Activated gamma-delta T cell treated with Interleukin-2 at 50 U/mL for 16 hours (primary cell): Measurements from ENCODE around the gene KLHL18.
"Not testable (repeated sequence)": the region's sequence is repeated elsewhere in the genome, so short reads cannot be mapped to it uniquely, and the experiment has no call there.

Source experiments
- DNase-seq: peaks from one replicate; pipeline ENCODE4 v3.0.0-alpha.2; 2020

KLHL18 gene

GRCh38 chr3:47366833-47367232 lies 84.1 kb downstream of the KLHL18 start:
- DNase-seq: no peak

- DNase-seq: no peak
Observed at GRCh38 chr3:47367631-47368030, 84.9 kb downstream of the KLHL18 start.

GRCh38 chr3:47370020-47370419 lies 87.3 kb downstream of the KLHL18 start:
- DNase-seq: not testable (repeated sequence)

- DNase-seq: peak; percentile 33
Observed at GRCh38 chr3:47370887-47371697, 88.3 kb downstream of the KLHL18 start.

GRCh38 chr3:47374587-47374986 lies 91.8 kb downstream of the KLHL18 start:
- DNase-seq: no peak

GRCh38 chr3:47376393-47376792 lies 93.6 kb downstream of the KLHL18 start:
- DNase-seq: no peak

GRCh38 chr3:47377186-47377585 lies 94.4 kb downstream of the KLHL18 start:
- no peak for DNase-seq

- no peak for DNase-seq
Observed at GRCh38 chr3:47378869-47379268, 96.1 kb downstream of the KLHL18 start.

GRCh38 chr3:47379411-47379899 lies 96.7 kb downstream of the KLHL18 start:
- no peak for DNase-seq

- no peak for DNase-seq
Observed at GRCh38 chr3:47380026-47380600, 97.4 kb downstream of the KLHL18 start.

GRCh38 chr3:47380601-47381316 lies 98.0 kb downstream of the KLHL18 start, which contains the start of gene PTPN23:
Gene PTPN23 (plus strand): TSS chr3:47381021. CDS start chr3:47381097, 76 bp downstream.
- DNase-seq: peak; percentile 99

- peak; percentile 62 for DNase-seq
Observed at GRCh38 chr3:47381317-47382157, 98.8 kb downstream of the KLHL18 start.

GRCh38 chr3:47384425-47384824 lies 101.7 kb downstream of the KLHL18 start:
- DNase-seq: no peak

- DNase-seq: no peak
Observed at GRCh38 chr3:47385007-47385406, 102.3 kb downstream of the KLHL18 start.

- no peak for DNase-seq
Observed at GRCh38 chr3:47385796-47386195, 103.1 kb downstream of the KLHL18 start.

- no peak for DNase-seq
Observed at GRCh38 chr3:47392933-47393332, 110.2 kb downstream of the KLHL18 start.

- DNase-seq: no peak
Observed at GRCh38 chr3:47394140-47394870, 111.6 kb downstream of the KLHL18 start.

- DNase-seq: no peak
Observed at GRCh38 chr3:47394881-47395280, 112.1 kb downstream of the KLHL18 start.
